Panc1 (cell line): Measurements from ENCODE around the gene OXCT1. TPM values are rescaled to one million over a fixed set of nuclear protein-coding genes. Genes with fewer than 3 reads are reported as not detected.

Experiments
- ATAC-seq: fragments of 200-7000 bp; cut with Tn5 transposase; 2 replicates; pipeline ENCODE4 v1.9.1; 2020; ENCODE audit warnings: mild to moderate bottlenecking, moderate library complexity
- Bru-seq: library from RNA; stranded (reverse); fragments of 400-500 nt; gene quantifications from one replicate; lab custom pipeline; 2021; lab: Mats Ljungman, UMichigan
- BruChase-seq, 2 experiments: library from RNA; stranded (reverse); fragments of 400-500 nt; gene quantifications; one replicate each; lab custom pipeline; 2021; lab: Mats Ljungman, UMichigan
- BruUV-seq: library from RNA; stranded (reverse); fragments of 400-500 nt; replicated peaks from 2 replicates; lab custom pipeline; 2021; lab: Mats Ljungman, UMichigan
- CTCF ChIA-PET: fragments of 300-600 bp; sonication (Branson Sonifier 250); formaldehyde crosslinking; loops from one replicate; lab custom pipeline; 2022; ENCODE audit warnings: antibody characterized with exemption; lab: Charles Lee
- POLR2A ChIA-PET: fragments of 300-600 bp; sonication (Branson Sonifier 250); formaldehyde crosslinking; loops from one replicate; lab custom pipeline; 2022; ENCODE audit warnings: antibody characterized with exemption; lab: Charles Lee
- DNase-seq: peaks from one replicate; pipeline ENCODE4 v3.0.0-alpha.2; 2010; ENCODE audit warnings: low read depth, low spot score
- H3K27ac ChIP-seq: 2 replicates; pipeline ENCODE4 v1.5.1; 2011; ENCODE audit warnings: mild to moderate bottlenecking, low read length, inconsistent platforms
- H3K27me3 ChIP-seq: fragments of 200-500 bp; sonication (Bioruptor generic); 2 replicates; pipeline ENCODE4 v1.6.0; 2014; ENCODE audit warnings: low read length, inconsistent platforms; ENCODE audit not compliant: control insufficient read depth, insufficient read depth
- H3K36me3 ChIP-seq: fragments of 200-500 bp; sonication (Bioruptor generic); 2 replicates; pipeline ENCODE4 v1.5.1; 2014; ENCODE audit warnings: inconsistent platforms, mild to moderate bottlenecking, low read length, moderate library complexity; ENCODE audit not compliant: control insufficient read depth, insufficient read depth
- H3K4me1 ChIP-seq: 2 replicates; pipeline ENCODE4 v1.5.1; 2011; ENCODE audit warnings: inconsistent platforms, mild to moderate bottlenecking, low read length, moderate library complexity; ENCODE audit not compliant: control insufficient read depth, insufficient read depth
- H3K4me3 ChIP-seq, 2 experiments: 2 replicates each; pipeline ENCODE4 v1.5.1; 2011 to 2012; ENCODE audit warnings: low read depth in 2 of 2, low read length in 2 of 2, mild to moderate bottlenecking in 2 of 2, inconsistent platforms in 1 of 2, moderate library complexity in 1 of 2
- H3K9me3 ChIP-seq: fragments of 200-500 bp; sonication (Bioruptor generic); 2 replicates; pipeline ENCODE4 v1.5.1; 2014; ENCODE audit warnings: low read depth, mild to moderate bottlenecking, inconsistent platforms, low read length, moderate library complexity; ENCODE audit not compliant: control insufficient read depth, insufficient read depth
- POLR2AphosphoS5 ChIP-seq: IDR thresholded peaks from 2 replicates; pipeline ENCODE4 v1.6.1; 2012; ENCODE audit warnings: mild to moderate bottlenecking, low read depth, low read length, moderate library complexity
- REST ChIP-seq, 2 experiments: IDR thresholded peaks; 2 replicates each; pipeline ENCODE4 v1.6.1; 2011 to 2012; ENCODE audit warnings: low read depth in 2 of 2, control low read depth in 1 of 2, low read length in 1 of 2, mild to moderate bottlenecking in 1 of 2, moderate library complexity in 1 of 2; ENCODE audit not compliant: insufficient read depth in 1 of 2
- SIN3A ChIP-seq: IDR thresholded peaks from 2 replicates; pipeline ENCODE4 v1.6.1; 2012; ENCODE audit warnings: low read depth, mild to moderate bottlenecking, low read length, moderate library complexity, borderline replicate concordance; ENCODE audit not compliant: insufficient read depth
- TCF7L2 ChIP-seq: IDR thresholded peaks from 2 replicates; pipeline ENCODE4 v1.6.1; 2011; ENCODE audit warnings: mild to moderate bottlenecking, low read depth, low read length, inconsistent platforms
- in situ Hi-C: cut with HindIII; loops from 2 replicates; pipeline ENCODE4 v1.10.0; 2016; ENCODE audit warnings: low sequenced_read_pairs, low pct_unique_long_range_greater_than_20kb
- intact Hi-C: fragments of 100-400 bp; cut with micrococcal nuclease; formaldehyde crosslinking; loops from one replicate; pipeline ENCODE4 v1.10.0; 2022; ENCODE audit not compliant: unreplicated experiment
- long read RNA-seq: library from polyadenylated mRNA; unstranded; transcript quantifications from one replicate; pipeline ENCODE4 v2.0.0, GENCODE V29; 2021; ENCODE audit not compliant: unreplicated experiment
- polyA plus RNA-seq: library from polyadenylated mRNA; unstranded; fragments of >200 nt; gene quantifications from one replicate; pipeline ENCODE4 v1.2.1, GENCODE V29; 2012; ENCODE audit warnings: missing spikeins; ENCODE audit not compliant: insufficient read length
- total RNA-seq: library from RNA; stranded (reverse); gene quantifications from one replicate; pipeline ENCODE4 v1.2.1, GENCODE V29; 2021; ENCODE audit not compliant: unreplicated experiment
- TF ChIP-seq, protein P1 (sequence below): fragments of 450-650 bp; IDR thresholded peaks from 2 replicates; pipeline ENCODE4 v1.5.1; 2017; ENCODE audit warnings: mild to moderate bottlenecking

OXCT1 gene
- total RNA-seq: 10.5 TPM
- polyA plus RNA-seq: 9.2 TPM
- percentile 60 among the genes with signal in this experiment for Bru-seq, nascent RNA
- BruChase-seq, experiment 1, labeled RNA remaining after a 2-hour chase: percentile 49 among the genes with signal in this experiment
- BruChase-seq, experiment 2, labeled RNA remaining after a 6-hour chase: percentile 46 among the genes with signal in this experiment
- long read RNA-seq, transcript OXCT1-201 (17 exons, 3,388 nt): major isoform, 22 of 34 reads
- long read RNA-seq, partial matches to known transcripts: 3 of 34 reads
- long read RNA-seq, other reads (novel, unspliced or antisense): 8 of 34 reads

- DNase-seq (no peak), ATAC-seq (peak; percentile 92)
- TF ChIP-seq REST (IDR thresholded peaks at IDR 0.05; ENCODE audit: insufficient read depth in 1 of 2, low read depth in 2 of 2, low read length in 1 of 2) (no peak), SIN3A (0 out of 2 replicates have a peak, but pooled peaks have one; percentile 29)
- TF ChIP-seq, protein P1, sequence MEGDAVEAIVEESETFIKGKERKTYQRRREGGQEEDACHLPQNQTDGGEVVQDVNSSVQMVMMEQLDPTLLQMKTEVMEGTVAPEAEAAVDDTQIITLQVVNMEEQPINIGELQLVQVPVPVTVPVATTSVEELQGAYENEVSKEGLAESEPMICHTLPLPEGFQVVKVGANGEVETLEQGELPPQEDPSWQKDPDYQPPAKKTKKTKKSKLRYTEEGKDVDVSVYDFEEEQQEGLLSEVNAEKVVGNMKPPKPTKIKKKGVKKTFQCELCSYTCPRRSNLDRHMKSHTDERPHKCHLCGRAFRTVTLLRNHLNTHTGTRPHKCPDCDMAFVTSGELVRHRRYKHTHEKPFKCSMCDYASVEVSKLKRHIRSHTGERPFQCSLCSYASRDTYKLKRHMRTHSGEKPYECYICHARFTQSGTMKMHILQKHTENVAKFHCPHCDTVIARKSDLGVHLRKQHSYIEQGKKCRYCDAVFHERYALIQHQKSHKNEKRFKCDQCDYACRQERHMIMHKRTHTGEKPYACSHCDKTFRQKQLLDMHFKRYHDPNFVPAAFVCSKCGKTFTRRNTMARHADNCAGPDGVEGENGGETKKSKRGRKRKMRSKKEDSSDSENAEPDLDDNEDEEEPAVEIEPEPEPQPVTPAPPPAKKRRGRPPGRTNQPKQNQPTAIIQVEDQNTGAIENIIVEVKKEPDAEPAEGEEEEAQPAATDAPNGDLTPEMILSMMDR: no peak
- Histone ChIP-seq H3K36me3 (no peaks in the 10 kb centered on the region; the same call in 1 of the 2 replicates), H3K4me3 (peak within 1 kb of the TSS; percentile 64 to 73), H3K9me3 (no peaks in the 10 kb centered on the region), H3K4me1 (peaks cover 4% of the 10 kb centered on the region), H3K27me3 (peaks cover 8% of the 10 kb centered on the region), H3K27ac (peak within 1 kb of the TSS; percentile 39)
- CTCF ChIA-PET: no interaction called here
- TSS peak; percentile 64 for BruUV-seq
- POLR2A ChIA-PET: interaction anchor here (0.5 kb wide), 1 partner anchor 1171 kb away, joined by 4 read pairs; no protein-coding TSS in a partner anchor
- intact Hi-C loops: no loop called here
- in situ Hi-C loops: no loop called here
Measured at GRCh38 chr5:41869724-41870626, at the start of gene OXCT1. OXCT1 (minus strand) TSS chr5:41870425; CDS start chr5:41870358, 67 bp downstream.

DNA sequence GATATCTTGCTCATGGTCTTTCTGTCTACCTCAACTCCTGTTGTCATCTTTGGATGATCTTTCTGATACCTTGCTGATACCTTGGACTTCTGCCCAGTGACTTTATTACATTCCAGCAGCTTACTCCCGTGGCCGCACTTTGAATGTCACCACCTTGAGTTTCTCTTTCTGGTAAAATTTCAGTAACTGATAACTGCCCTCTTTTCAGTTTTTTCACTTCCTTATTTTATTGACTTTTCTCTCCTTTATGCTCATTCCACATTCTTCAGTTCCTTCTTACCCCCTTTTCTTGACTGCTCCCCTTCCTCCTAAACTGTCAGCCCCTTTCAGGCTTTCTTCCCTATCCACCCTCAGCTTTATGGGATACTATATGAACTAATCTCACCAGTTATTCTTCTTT, 47.9 kb upstream of the OXCT1 start:
- ChIA-PET POLR2A (no interaction called here), CTCF (no interaction called here)
- no peaks in the 10 kb centered on the region for H3K27me3 ChIP-seq
- no peaks in the 10 kb centered on the region for H3K9me3 ChIP-seq
- DNase-seq (no peak), ATAC-seq (no peak)
- BruUV-seq: no TSS peak
- no peaks in the 10 kb centered on the region for H3K4me1 ChIP-seq
- in situ Hi-C loops: no loop called here
- no peak overlapping the region for H3K4me3 ChIP-seq
- TF ChIP-seq REST (IDR thresholded peaks at IDR 0.05; ENCODE audit: insufficient read depth in 1 of 2, low read depth in 2 of 2, low read length in 1 of 2): no peak
- no peak for TF ChIP-seq SIN3A
- TF ChIP-seq TCF7L2: no peak
- TF ChIP-seq, protein P1: no peak
- no peak for TF ChIP-seq POLR2AphosphoS5
- no peak overlapping the region for H3K27ac ChIP-seq
- intact Hi-C loops: no loop called here
- H3K36me3 ChIP-seq: peaks cover 20% of the 10 kb centered on the region
